ENCODE data around the gene KLHDC3. TPM values are rescaled to one million over a fixed set of nuclear protein-coding genes. Genes with fewer than 3 reads are reported as not detected.
A peak's percentile ranks its signal among the peaks of the same experiment; 100 is the strongest.

Gene KLHDC3
- total and polyA plus RNA-seq, 2 of the 13 experiments (the other 11 are each of a cell fraction or from before 2014, with no cell fraction given) = 78.3 to 91.5 TPM

- 0 out of 2 replicates have a peak, but pooled peaks have one; percentile 22 for TF ChIP-seq ZFP91 (CRISPR knock-in tag; IDR thresholded peaks at IDR 0.05; ENCODE audit: borderline replicate concordance)
- TF ChIP-seq ZNF143 (CRISPR knock-in tag; IDR thresholded peaks at IDR 0.05) = no peak
- TF ChIP-seq ZNF619 (CRISPR knock-in tag; IDR thresholded peaks at IDR 0.05) = 0 out of 2 replicates have a peak, but pooled peaks have one; percentile 51
- TF ChIP-seq ZNF605 (CRISPR knock-in tag; IDR thresholded peaks at IDR 0.05) = peak; percentile 28; the same call in 1 of the 2 replicates
- no peak for TF ChIP-seq PRPF4 (IDR thresholded peaks at IDR 0.05; ENCODE audit: low read depth, low read length, poor library complexity, severe bottlenecking)
- TF ChIP-seq SIN3B (IDR thresholded peaks at IDR 0.05; ENCODE audit: low read length) = no peak
- no peak for TF ChIP-seq REST (IDR thresholded peaks at IDR 0.05; ENCODE audit: borderline replicate concordance in 1 of 2, low read depth in 1 of 2, low read length in 2 of 2)
- TF ChIP-seq ZNF572 (CRISPR knock-in tag; IDR thresholded peaks at IDR 0.05) = peak; percentile 51; the same call in 1 of the 2 replicates
- no peak for TF ChIP-seq SRSF9 (IDR thresholded peaks at IDR 0.05; ENCODE audit: borderline replicate concordance, insufficient read depth, low read depth, low read length, poor library complexity, severe bottlenecking)
- peak; percentile 60; the same call in 1 of the 2 replicates for TF ChIP-seq FOXP1 (IDR thresholded peaks at IDR 0.05)
- TF ChIP-seq FOXP1 (CRISPR knock-in tag; IDR thresholded peaks at IDR 0.05) = no peak
- no peak for TF ChIP-seq ZNF558 (CRISPR knock-in tag; IDR thresholded peaks at IDR 0.05; ENCODE audit: borderline replicate concordance)
- peak; percentile 24 for TF ChIP-seq ZNF407 (CRISPR knock-in tag; IDR thresholded peaks at IDR 0.05; ENCODE audit: not compliant biosample characterization)
- no peak for TF ChIP-seq ARID2 (CRISPR knock-in tag; IDR thresholded peaks at IDR 0.05; ENCODE audit: borderline replicate concordance)
Observed at GRCh38 chr6:43070028-43070632, 56.1 kb downstream of the KLHDC3 start (continued).
